ENCODE measurements around the gene NR1H4.
"Not testable (repeated sequence)": the region's sequence is repeated elsewhere in the genome, so short reads cannot be mapped to it uniquely, and the experiment has no call there.

The NR1H4 gene

DNA sequence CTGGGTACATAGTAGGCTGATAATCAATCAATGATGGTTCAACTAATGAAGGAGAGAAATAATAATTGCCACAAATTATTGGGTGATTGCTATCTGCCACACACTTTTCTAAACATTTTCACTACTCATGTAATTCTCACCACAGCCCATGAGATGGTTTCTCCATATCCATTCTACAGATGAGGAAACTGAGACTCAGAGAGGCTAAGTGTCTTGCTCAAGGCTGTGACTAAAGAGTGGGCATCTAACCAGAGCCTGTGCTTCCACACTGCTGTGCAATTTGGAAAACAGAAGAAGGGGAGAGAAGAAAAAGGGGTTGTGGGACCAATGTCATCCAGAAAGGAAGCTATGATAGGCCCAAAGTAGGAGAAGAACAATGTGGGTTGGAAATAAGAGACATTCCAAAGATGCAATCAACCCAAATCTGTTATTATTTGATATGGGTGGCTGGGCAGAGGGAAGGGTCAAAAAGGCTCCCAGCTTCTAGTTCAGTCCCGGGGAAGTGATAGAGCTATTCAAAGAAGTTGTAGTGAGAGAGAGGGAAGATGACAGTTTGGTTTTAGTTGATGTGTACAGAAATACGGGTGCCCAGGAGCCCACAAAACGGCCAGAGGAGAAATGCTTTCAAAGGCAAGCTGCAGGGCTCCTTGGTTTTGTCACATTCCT is 483 bp upstream of the NR1H4 start:
- DNase-seq: no peak

GRCh38 chr12:100474617-100475016 is 951 bp downstream of the NR1H4 start:
- no peak for DNase-seq

DNA sequence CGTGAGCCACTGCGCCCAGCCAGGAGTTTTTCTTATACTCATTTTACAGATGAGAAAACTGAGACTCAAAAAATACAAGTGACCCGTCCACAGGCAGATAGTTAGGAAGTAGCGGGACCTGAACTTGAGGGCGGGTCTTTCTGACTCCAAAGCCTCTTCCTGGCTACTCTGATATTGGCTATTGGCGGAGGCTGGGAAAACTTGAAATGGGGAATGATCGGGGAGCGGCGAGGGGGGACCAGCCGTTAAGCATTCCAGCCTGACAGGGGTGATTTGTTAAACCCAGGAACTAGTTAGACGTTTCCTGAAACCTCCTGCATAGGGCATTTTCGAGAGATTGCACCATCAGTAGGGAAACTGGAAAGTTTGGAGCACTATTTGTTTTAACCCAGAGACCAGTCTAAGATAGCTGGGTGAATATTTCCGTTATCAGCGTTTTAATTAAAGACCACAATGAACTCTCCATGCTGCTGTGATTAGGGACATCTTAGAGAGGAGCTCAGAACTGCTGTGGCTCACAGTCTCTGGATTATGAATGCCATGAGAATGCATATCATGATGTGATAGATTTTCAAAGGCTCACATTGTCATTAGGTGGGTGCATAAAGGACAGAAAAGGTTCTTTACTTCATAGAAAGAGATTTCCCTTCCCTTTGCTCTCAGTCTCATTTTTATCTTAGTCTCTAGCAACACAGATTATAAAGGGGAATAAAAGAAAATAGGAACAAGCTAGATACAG is 2.5 kb downstream of the NR1H4 start:
- DNase-seq: no peak

GRCh38 chr12:100481021-100481420 is 7.4 kb downstream of the NR1H4 start:
- DNase-seq: no peak

- no peak for DNase-seq
Measured at GRCh38 chr12:100484183-100484886, 10.7 kb downstream of the NR1H4 start.

DNA sequence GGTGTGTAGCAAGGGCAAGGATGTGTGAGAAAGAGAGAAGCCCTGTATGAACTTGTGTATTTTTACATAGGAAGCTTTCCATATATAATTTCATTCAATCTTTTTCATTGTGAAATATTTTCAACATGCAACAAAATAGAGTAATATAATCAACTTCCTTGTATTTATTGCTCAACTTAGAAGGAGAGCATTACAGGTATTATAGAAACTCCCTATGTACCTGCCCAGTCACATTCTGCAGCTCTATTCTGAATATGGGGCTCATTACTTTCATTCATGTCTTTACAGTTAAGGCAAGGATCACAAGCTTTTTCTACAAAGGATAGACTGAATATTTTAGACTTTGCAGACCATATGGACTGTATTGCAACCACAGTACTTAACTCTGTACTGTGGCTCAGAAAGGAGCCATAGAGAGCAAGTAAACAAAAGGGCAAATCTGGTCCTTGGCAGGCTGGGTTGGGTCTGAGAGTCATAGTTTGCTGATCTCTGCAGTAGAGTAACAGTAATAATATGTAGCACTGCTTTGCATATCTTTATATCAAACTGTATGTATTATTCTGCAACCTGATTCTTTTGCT is 11.3 kb downstream of the NR1H4 start:
- DNase-seq: no peak

- no peak for DNase-seq
Measured at GRCh38 chr12:100485983-100486382, 12.3 kb downstream of the NR1H4 start.

GRCh38 chr12:100489251-100489820 is 15.7 kb downstream of the NR1H4 start:
- DNase-seq: no peak

DNA sequence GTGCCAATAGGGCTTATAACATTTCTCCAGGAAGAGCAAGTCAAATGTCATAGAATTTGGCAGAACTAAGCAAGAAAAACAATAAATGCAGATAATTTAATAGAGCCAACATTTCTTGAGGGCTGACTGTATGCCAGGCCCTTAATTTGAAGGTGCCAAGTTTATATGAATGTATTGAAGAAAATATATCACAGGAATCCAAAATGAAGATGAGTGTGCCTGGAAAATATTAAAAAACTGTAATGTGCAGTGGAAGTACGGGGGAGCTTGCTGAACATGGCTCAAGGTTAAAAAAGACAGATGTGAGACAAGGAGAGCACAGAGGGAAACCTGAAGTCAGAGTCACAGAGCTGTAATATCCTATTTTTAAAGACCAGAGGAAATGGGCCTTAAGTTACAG is 16.4 kb downstream of the NR1H4 start:
- no peak for DNase-seq

DNA sequence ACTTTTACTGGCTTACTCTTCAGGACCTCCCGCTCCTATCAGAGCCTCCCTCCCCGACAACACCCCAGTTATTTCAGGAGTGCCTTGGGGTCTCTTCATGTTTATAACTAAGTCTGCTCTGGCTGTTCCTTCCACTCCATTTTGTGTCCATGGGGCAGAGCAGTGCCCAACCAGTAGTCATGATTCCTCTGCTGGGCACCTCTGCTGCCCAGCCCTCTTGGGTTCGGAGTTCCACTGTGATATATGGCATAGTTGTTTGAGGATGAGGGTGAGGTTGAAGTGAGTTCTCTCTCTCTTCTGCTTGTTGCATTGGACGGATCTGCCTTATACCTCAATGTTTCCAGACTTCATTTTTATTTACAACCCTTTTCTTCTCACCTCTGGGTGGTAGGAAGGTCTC is 17.4 kb downstream of the NR1H4 start:
- no peak for DNase-seq

DNA sequence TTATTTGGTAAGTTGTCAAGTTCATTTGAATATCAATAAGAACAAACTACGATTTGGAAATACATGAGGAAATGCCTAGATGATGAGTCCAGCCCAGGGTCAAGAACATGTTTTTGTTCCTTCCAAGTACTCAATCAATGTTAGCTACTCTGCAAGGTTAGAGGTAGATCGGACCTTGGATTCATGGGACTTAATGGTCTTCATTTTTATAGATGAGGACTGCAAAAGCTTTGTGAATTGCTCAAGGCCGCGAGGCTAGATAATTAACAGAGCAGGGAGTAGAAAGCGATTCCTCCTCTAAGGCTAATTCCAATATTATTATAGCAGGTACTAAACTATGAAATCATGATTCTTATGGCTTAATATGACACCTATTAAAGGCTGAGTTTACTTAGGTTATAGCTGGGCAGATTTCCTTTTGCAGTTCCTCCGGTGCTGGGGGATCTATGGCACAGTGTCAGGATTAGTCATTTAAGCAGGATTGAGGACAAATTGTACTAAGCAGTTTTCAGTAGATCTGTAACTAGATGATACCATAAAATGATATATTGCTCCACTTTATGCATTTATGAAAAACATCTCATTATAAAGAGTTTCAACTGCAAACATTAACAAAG is 19.8 kb downstream of the NR1H4 start:
- DNase-seq: no peak

GRCh38 chr12:100494026-100494425 is 20.4 kb downstream of the NR1H4 start:
- DNase-seq: no peak

DNA sequence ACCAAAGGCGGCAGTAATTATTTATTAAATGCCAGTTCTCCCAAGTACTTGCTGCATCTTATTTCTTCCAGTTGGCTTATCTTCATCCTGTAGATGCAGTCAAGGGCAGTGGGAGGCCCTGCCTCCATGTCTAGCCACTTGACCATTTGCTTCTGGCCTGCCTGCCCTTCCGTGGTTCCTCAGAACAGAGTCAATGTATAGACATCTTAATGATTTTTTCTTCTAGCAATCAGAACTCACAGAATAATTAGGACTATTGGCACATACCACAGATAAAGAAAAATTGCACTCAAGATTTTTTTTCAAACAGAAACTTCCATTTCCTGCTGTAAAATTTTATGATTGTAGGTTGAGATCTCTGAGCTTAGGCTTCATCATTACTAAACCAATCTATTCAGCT is 20.9 kb downstream of the NR1H4 start:
- no peak for DNase-seq

GRCh38 chr12:100497105-100497795 is 23.6 kb downstream of the NR1H4 start:
- no peak for DNase-seq

GRCh38 chr12:100498141-100498540 is 24.5 kb downstream of the NR1H4 start:
- no peak for DNase-seq

DNA sequence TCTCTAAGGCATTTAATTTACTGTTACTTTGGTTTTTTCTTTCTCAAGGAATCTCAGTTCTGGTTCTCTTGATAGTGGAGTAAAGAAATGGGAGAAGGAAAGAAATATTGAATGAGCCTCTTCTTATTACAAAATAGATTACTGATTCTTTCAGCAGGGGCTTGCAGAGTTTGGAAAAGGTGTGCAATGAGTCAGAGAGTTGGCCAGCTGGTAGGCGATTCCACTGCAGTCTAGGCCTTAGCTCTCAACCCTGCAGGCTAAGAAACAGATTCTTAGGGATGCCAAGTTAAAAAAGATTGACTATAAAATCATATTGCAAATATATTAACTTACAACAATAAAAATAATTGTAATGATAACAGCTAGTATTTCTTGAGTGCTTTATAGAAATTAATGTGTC is 25.8 kb downstream of the NR1H4 start:
- no peak for DNase-seq

GRCh38 chr12:100502718-100503117 is 29.1 kb downstream of the NR1H4 start:
- DNase-seq: not testable (repeated sequence)

DNA sequence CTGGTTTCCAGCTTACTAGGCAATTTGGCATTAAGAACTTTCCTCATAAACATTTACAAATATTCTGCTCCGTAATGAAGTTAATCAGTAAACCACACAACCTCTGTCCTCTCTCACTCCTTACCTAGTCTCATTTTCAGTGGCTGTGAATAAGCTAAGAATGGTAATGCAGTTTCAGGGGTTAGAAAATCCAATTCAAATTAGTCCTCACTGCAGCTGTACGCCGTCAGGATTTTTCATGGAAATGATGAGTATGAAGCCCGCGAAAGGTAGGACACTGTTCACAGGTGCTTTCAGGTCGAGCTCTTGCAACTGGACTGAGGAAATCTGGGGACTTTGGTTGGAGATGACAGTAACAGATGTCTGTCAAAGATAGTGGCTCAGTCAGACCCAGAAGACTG is 29.6 kb downstream of the NR1H4 start:
- DNase-seq: no peak

DNA sequence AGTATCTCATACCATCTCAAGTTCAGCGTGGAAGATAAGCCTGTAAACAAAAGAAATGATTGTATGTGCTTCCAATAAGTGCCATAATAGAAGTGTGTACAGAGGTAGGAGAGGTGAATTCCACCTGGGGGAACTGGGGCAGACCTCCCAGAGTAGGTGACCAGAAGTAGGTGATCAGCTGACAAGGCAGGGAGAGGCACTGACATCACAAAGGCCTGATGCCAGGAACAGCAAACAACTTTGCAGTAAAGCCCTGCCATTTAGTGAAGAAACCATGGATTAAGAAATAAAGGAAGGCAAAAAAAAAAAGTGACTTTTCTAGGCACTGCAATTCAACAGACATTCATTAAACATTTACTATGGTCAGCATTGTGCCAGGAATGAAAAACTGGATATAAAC is 31.1 kb downstream of the NR1H4 start:
- no peak for DNase-seq

GRCh38 chr12:100508751-100509150 is 35.1 kb downstream of the NR1H4 start:
- DNase-seq: no peak

DNA sequence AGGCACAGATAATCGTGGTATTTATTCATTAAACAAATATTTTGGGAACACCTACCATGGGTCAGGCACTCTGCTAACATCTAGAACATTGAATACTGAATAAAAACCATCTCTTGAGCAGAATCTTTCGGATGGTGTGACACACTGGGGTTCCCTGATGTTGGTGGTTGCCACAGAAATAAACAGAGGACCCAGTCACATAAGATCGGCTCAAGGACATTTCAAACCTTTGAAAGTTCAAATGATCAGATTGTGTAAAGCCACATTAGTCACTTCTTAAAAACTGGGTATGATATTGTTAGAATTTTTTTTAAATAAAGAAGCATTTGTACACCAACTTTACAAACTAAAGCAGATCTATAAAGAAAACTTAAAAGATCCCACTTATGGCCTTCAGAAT is 39.0 kb downstream of the NR1H4 start:
- no peak for DNase-seq

GRCh38 chr12:100515968-100516367 is 42.3 kb downstream of the NR1H4 start:
- DNase-seq: no peak
